HG03457 (cell line): Measurements from ENCODE around the gene KRTCAP2.

Experiments used
- ATAC-seq: cut with Tn5 transposase; IDR thresholded peaks from one replicate; pipeline ENCODE4 v1.9.1; 2021; ENCODE audit warnings: moderate number of reproducible peaks; ENCODE audit not compliant: unreplicated experiment

The KRTCAP2 gene

GRCh38 chr1:155135415-155136028, 37.6 kb downstream of the KRTCAP2 start, which contains the start of gene SLC50A1:
SLC50A1 (plus strand) TSS chr1:155135852; CDS start chr1:155135912, 60 bp downstream.
- ATAC-seq: peak; percentile 54

- ATAC-seq: no peak
These were observed 38.2 kb downstream of the KRTCAP2 start for GRCh38 chr1:155134880-155135414.

- no peak for ATAC-seq
These were observed 38.8 kb downstream of the KRTCAP2 start for GRCh38 chr1:155134322-155134721.

- ATAC-seq: no peak
These were observed 39.3 kb downstream of the KRTCAP2 start for GRCh38 chr1:155133799-155134281.

- no peak for ATAC-seq
These were observed 41.2 kb downstream of the KRTCAP2 start for GRCh38 chr1:155131856-155132255.

GRCh38 chr1:155131285-155131684, 41.8 kb downstream of the KRTCAP2 start:
- no peak for ATAC-seq

GRCh38 chr1:155130272-155131006, 42.7 kb downstream of the KRTCAP2 start:
- ATAC-seq: no peak

GRCh38 chr1:155128755-155129473, 44.2 kb downstream of the KRTCAP2 start:
- no peak for ATAC-seq

- no peak for ATAC-seq
These were observed 44.9 kb downstream of the KRTCAP2 start for GRCh38 chr1:155127967-155128754.

GRCh38 chr1:155127105-155127966, 45.8 kb downstream of the KRTCAP2 start, which contains the start of gene EFNA1:
EFNA1 (plus strand) TSS chr1:155127876; CDS start chr1:155127978, 102 bp downstream.
- no peak for ATAC-seq

GRCh38 chr1:155126556-155127104, 46.5 kb downstream of the KRTCAP2 start:
- ATAC-seq: no peak

GRCh38 chr1:155125946-155126555, 47.1 kb downstream of the KRTCAP2 start:
- ATAC-seq: no peak

- no peak for ATAC-seq
These were observed 47.6 kb downstream of the KRTCAP2 start for GRCh38 chr1:155125511-155125945.

- ATAC-seq: no peak
These were observed 48.3 kb downstream of the KRTCAP2 start for GRCh38 chr1:155124503-155125463.

GRCh38 chr1:155123801-155124200, 49.3 kb downstream of the KRTCAP2 start:
- no peak for ATAC-seq

- ATAC-seq: no peak
These were observed 50.8 kb downstream of the KRTCAP2 start for GRCh38 chr1:155122308-155122707.

GRCh38 chr1:155121249-155121648, 51.9 kb downstream of the KRTCAP2 start:
- no peak for ATAC-seq

GRCh38 chr1:155120253-155120652, 52.9 kb downstream of the KRTCAP2 start:
- no peak for ATAC-seq
